H1 (cell line): ENCODE results near the gene AKR1C1. TPM values are rescaled to one million over a fixed set of nuclear protein-coding genes. Genes with fewer than 3 reads are reported as not detected.
"Not testable (repeated sequence)": the region's sequence is repeated elsewhere in the genome, so short reads cannot be mapped to it uniquely, and the experiment has no call there.

Source experiments
- CTCF ChIA-PET: fragments of 300-600 bp; sonication (Branson Sonifier 250); formaldehyde crosslinking; loops from one replicate; lab custom pipeline; 2021; ENCODE audit not compliant: partially characterized antibody; lab: Charles Lee
- POLR2A ChIA-PET: fragments of 300-600 bp; sonication (Branson Sonifier 250); formaldehyde crosslinking; loops from one replicate; lab custom pipeline; 2021; ENCODE audit warnings: inconsistent platforms; ENCODE audit not compliant: partially characterized antibody; lab: Charles Lee
- DNase-seq, 2 experiments: peaks; one replicate each; pipeline versions ENCODE4 v3.0.0 to v3.0.0-alpha.2; 2010 to 2022; ENCODE audit warnings: low spot score in 2 of 2, low read depth in 1 of 2, mixed read lengths in 1 of 2
- FAIRE-seq: peaks from 2 replicates; lab custom pipeline; 2011; peaks lifted over from hg19 to GRCh38; lab: Jason Lieb, UNC
- H2AFZ ChIP-seq: 2 replicates; pipeline ENCODE4 v1.8.1; 2012; ENCODE audit warnings: low read length, inconsistent platforms
- H2AK5ac ChIP-seq: 2 replicates; pipeline ENCODE4 v1.6.1; 2013; ENCODE audit warnings: low read depth, low read length
- H2BK120ac ChIP-seq: replicated peaks from 2 replicates; pipeline ENCODE3; 2013; ENCODE audit warnings: low read depth, low read length, inconsistent platforms
- H2BK12ac ChIP-seq: 2 replicates; pipeline ENCODE4 v1.6.1; 2013; ENCODE audit warnings: low read depth, low read length
- H2BK15ac ChIP-seq: 2 replicates; pipeline ENCODE4 v1.6.1; 2013; ENCODE audit warnings: low read length
- H2BK20ac ChIP-seq: 2 replicates; pipeline ENCODE4 v1.6.1; 2013; ENCODE audit warnings: low read length
- H2BK5ac ChIP-seq: 2 replicates; pipeline ENCODE4 v1.6.1; 2013; ENCODE audit warnings: low read depth, low read length
- H3K14ac ChIP-seq: 2 replicates; pipeline ENCODE4 v1.6.1; 2013; ENCODE audit warnings: inconsistent platforms; ENCODE audit not compliant: insufficient read length
- H3K18ac ChIP-seq: 2 replicates; pipeline ENCODE4 v1.6.1; 2013; ENCODE audit warnings: low read length; ENCODE audit errors: extremely low read depth
- H3K23ac ChIP-seq: 2 replicates; pipeline ENCODE4 v1.6.1; 2013; ENCODE audit warnings: inconsistent platforms; ENCODE audit not compliant: insufficient read length
- H3K23me2 ChIP-seq: 2 replicates; pipeline ENCODE4 v1.6.1; 2013; ENCODE audit warnings: low read depth, low read length
- H3K27ac ChIP-seq: 2 replicates; pipeline ENCODE4 v1.6.1; 2011; ENCODE audit warnings: low read depth, low read length, inconsistent platforms
- H3K27me3 ChIP-seq, 4 experiments: replicated peaks in 1 of 4; 1 replicate in 1 of 4; 2 replicates in 3 of 4; pipeline versions ENCODE4 v1.6.1 to v1.8.1; 2011 to 2013; ENCODE audit warnings: low read length in 3 of 4, mild to moderate bottlenecking in 3 of 4, inconsistent platforms in 2 of 4, mixed read lengths in 2 of 4, moderate library complexity in 1 of 4; ENCODE audit not compliant: control insufficient read depth in 3 of 4, insufficient read depth in 3 of 4; ENCODE audit errors: extremely low read depth in 1 of 4
- H3K36me3 ChIP-seq, 4 experiments: 2 replicates each; pipeline versions ENCODE4 v1.6.1 to v1.8.1; 2011 to 2013; ENCODE audit warnings: mild to moderate bottlenecking in 4 of 4, low read length in 3 of 4, moderate library complexity in 2 of 4, control low read depth in 1 of 4, inconsistent platforms in 1 of 4; ENCODE audit not compliant: insufficient read depth in 4 of 4, control insufficient read depth in 2 of 4
- H3K4ac ChIP-seq: replicated peaks from 2 replicates; pipeline ENCODE3; 2013; ENCODE audit warnings: low read length, low read depth, mixed read lengths, inconsistent platforms; ENCODE audit not compliant: insufficient read length
- H3K4me1 ChIP-seq, 4 experiments: replicated peaks in 1 of 4; 1 replicate in 1 of 4; 2 replicates in 3 of 4; pipeline versions ENCODE4 v1.6.1 to v1.8.1; 2011 to 2013; ENCODE audit warnings: low read length in 3 of 4, inconsistent platforms in 2 of 4, mixed read lengths in 1 of 4; ENCODE audit not compliant: insufficient read depth in 4 of 4, control insufficient read depth in 3 of 4
- H3K4me2 ChIP-seq, 2 experiments: 2 replicates each; pipeline versions ENCODE4 v1.6.1 to v1.8.1; 2011 to 2013; ENCODE audit warnings: low read depth in 2 of 2, low read length in 2 of 2, control low read depth in 1 of 2, inconsistent platforms in 1 of 2, mild to moderate bottlenecking in 1 of 2; ENCODE audit not compliant: insufficient read depth in 1 of 2
- H3K4me3 ChIP-seq, 4 experiments: fragments of 200-600, 300-600 bp in 1 of 4; sonication (generic), shearing (Covaris generic), sonication (Bioruptor Twin) in 1 of 4; 2 replicates each; pipeline versions ENCODE4 v1.5.1 to v1.8.1; 2011 to 2016; ENCODE audit warnings: low read length in 4 of 4, low read depth in 3 of 4, control low read depth in 2 of 4, inconsistent platforms in 2 of 4, mild to moderate bottlenecking in 2 of 4, mixed read lengths in 1 of 4, moderate library complexity in 1 of 4; ENCODE audit not compliant: insufficient read depth in 2 of 4; ENCODE audit errors: extremely low read depth in 1 of 4
- H3K56ac ChIP-seq: replicated peaks from 2 replicates; pipeline ENCODE3; 2013; ENCODE audit warnings: low read depth, mild to moderate bottlenecking, mixed read lengths, low read length, inconsistent platforms; ENCODE audit not compliant: insufficient read length
- H3K79me1 ChIP-seq: 2 replicates; pipeline ENCODE4 v1.6.1; 2013; ENCODE audit warnings: low read depth, low read length, control low read depth
- H3K79me2 ChIP-seq, 2 experiments: 2 replicates each; pipeline versions ENCODE4 v1.6.1 to v1.8.1; 2012 to 2013; ENCODE audit warnings: low read length in 2 of 2, mild to moderate bottlenecking in 2 of 2, inconsistent platforms in 1 of 2; ENCODE audit not compliant: insufficient read depth in 2 of 2, control insufficient read depth in 1 of 2
- H3K9ac ChIP-seq, 4 experiments: replicated peaks in 1 of 4; 1 replicate in 1 of 4; 2 replicates in 3 of 4; pipeline versions ENCODE4 v1.6.1 to v1.8.1; 2011 to 2013; ENCODE audit warnings: low read depth in 3 of 4, low read length in 3 of 4, control low read depth in 2 of 4, mild to moderate bottlenecking in 2 of 4, moderate library complexity in 2 of 4, inconsistent platforms in 1 of 4; ENCODE audit errors: extremely low read depth in 1 of 4
- H3K9me3 ChIP-seq, 2 experiments: 2 replicates each; pipeline versions ENCODE4 v1.6.1 to v1.8.1; 2012 to 2013; ENCODE audit warnings: mild to moderate bottlenecking in 2 of 2, moderate library complexity in 2 of 2, control low read depth in 1 of 2, inconsistent platforms in 1 of 2, low read depth in 1 of 2, low read length in 1 of 2, mixed read lengths in 1 of 2; ENCODE audit not compliant: insufficient read depth in 2 of 2
- H4K20me1 ChIP-seq, 2 experiments: replicated peaks in 1 of 2; 2 replicates each; pipeline versions ENCODE3 to v1.8.1; 2011 to 2013; ENCODE audit warnings: inconsistent platforms in 2 of 2, low read length in 2 of 2, mild to moderate bottlenecking in 1 of 2; ENCODE audit not compliant: insufficient read depth in 2 of 2, control insufficient read depth in 1 of 2
- H4K5ac ChIP-seq: 2 replicates; pipeline ENCODE4 v1.6.1; 2013; ENCODE audit warnings: low read length, low read depth, mixed read lengths, inconsistent platforms; ENCODE audit not compliant: insufficient read length
- H4K8ac ChIP-seq: 2 replicates; pipeline ENCODE4 v1.8.0; 2013; ENCODE audit warnings: mild to moderate bottlenecking, moderate library complexity, low read length, inconsistent platforms; ENCODE audit not compliant: insufficient read depth; ENCODE audit errors: extremely low read depth
- H4K91ac ChIP-seq: replicated peaks from 2 replicates; pipeline ENCODE3; 2013; ENCODE audit warnings: low read length, mixed read lengths, inconsistent platforms; ENCODE audit not compliant: insufficient read length
- WGBS, 2 experiments: shearing (Covaris generic) in 1 of 2; methylation state at CpG; one replicate each; pipeline versions ENCODE4 v1.1.6 to v1.1.7; 2013 to 2015; ENCODE audit warnings: low lambda C conversion rate in 2 of 2, mixed read lengths in 2 of 2, inconsistent platforms in 1 of 2, low coverage in 1 of 2, missing lambda C conversion rate in 1 of 2; ENCODE audit not compliant: insufficient replicate concordance in 2 of 2, insufficient coverage in 1 of 2, insufficient read length in 1 of 2; ENCODE audit errors: extremely low coverage in 1 of 2, missing lambda C conversion rate in 1 of 2; 5-methylcytosine and 5-hydroxymethylcytosine counted together
- polyA plus RNA-seq, 7 experiments: library from polyadenylated mRNA; depleted of rRNA in 3 of 7; stranded (reverse) in 5 of 7; unstranded in 2 of 7; fragments of >200 nt in 5 of 7; fragments of 200-250 nt in 2 of 7; gene quantifications; 1 replicate in 5 of 7; 2 replicates in 1 of 7; 4 replicates in 1 of 7; pipeline versions ENCODE4 v1.2.1 to v1.2.3, GENCODE V29; 2011 to 2013; ENCODE audit warnings: missing spikeins in 2 of 7, mixed read lengths in 2 of 7
- total RNA-seq: library from RNA; stranded (reverse); fragmentation: NEBNext Ultra II Directional; extraction: Animal tissue kit (Norgen Biotek cat#: 25700); gene quantifications from 2 replicates; pipeline ENCODE4 v1.2.1, GENCODE V29; 2021

AKR1C1 gene
- total and polyA plus RNA-seq, 2 of the 8 experiments (the other 6 are each of a cell fraction or from before 2014, with no cell fraction given) = 1.4 to 2.1 TPM

- H3K18ac ChIP-seq, H3K4me2 ChIP-seq, H4K20me1 ChIP-seq, H3K27me3 ChIP-seq, H3K9ac ChIP-seq, H4K5ac ChIP-seq, H3K4me3 ChIP-seq, POLR2A ChIA-PET, H3K27ac ChIP-seq, H3K23me2 ChIP-seq, H3K79me1 ChIP-seq, H3K4ac ChIP-seq, H2BK15ac ChIP-seq, H2BK20ac ChIP-seq, H4K8ac ChIP-seq, H3K9me3 ChIP-seq, H2BK5ac ChIP-seq, H2AK5ac ChIP-seq, H3K79me2 ChIP-seq, H3K23ac ChIP-seq, FAIRE-seq, DNase-seq, CTCF ChIA-PET, H2BK120ac ChIP-seq, H3K14ac ChIP-seq, H3K36me3 ChIP-seq, H2AFZ ChIP-seq, H2BK12ac ChIP-seq, H3K56ac ChIP-seq, H4K91ac ChIP-seq, H3K4me1 ChIP-seq: not testable (repeated sequence)
- WGBS, 2 experiments = 0% methylated on average over 1 of the region's 1 CpG; no CpG with 5 or more reads in 1 of the 2 experiments
These were observed 40.8 kb downstream of the AKR1C1 start for GRCh38 chr10:5004030-5004385.

- H3K36me3 ChIP-seq, H3K9me3 ChIP-seq, H3K56ac ChIP-seq, H4K5ac ChIP-seq, H3K27ac ChIP-seq, H3K4me1 ChIP-seq, H3K79me1 ChIP-seq, H2BK20ac ChIP-seq, H4K20me1 ChIP-seq, H3K4ac ChIP-seq, H3K18ac ChIP-seq, H2BK5ac ChIP-seq, H2AK5ac ChIP-seq, H2BK15ac ChIP-seq, H3K27me3 ChIP-seq, H3K4me2 ChIP-seq, H2AFZ ChIP-seq, H2BK12ac ChIP-seq, H3K4me3 ChIP-seq, DNase-seq, H3K79me2 ChIP-seq, H3K23ac ChIP-seq, H3K14ac ChIP-seq, H3K9ac ChIP-seq, H2BK120ac ChIP-seq, CTCF ChIA-PET, H3K23me2 ChIP-seq, H4K8ac ChIP-seq, H4K91ac ChIP-seq, FAIRE-seq, POLR2A ChIA-PET: not testable (repeated sequence)
These were observed 41.3 kb downstream of the AKR1C1 start for GRCh38 chr10:5004501-5004900.
